UCSD-AML1 (cell line): ENCODE data around the gene GATD1.

Experiments used
- DNase-seq: peaks from one replicate; lab custom pipeline; 2025; ENCODE audit not compliant: unreplicated experiment; lab: John Stamatoyannopoulos, UW

Gene GATD1

GRCh38 chr11:813072-813455 is 35.8 kb upstream of the GATD1 start:
- no peak for DNase-seq

GRCh38 chr11:812390-812789 is 35.1 kb upstream of the GATD1 start:
- no peak for DNase-seq

DNA sequence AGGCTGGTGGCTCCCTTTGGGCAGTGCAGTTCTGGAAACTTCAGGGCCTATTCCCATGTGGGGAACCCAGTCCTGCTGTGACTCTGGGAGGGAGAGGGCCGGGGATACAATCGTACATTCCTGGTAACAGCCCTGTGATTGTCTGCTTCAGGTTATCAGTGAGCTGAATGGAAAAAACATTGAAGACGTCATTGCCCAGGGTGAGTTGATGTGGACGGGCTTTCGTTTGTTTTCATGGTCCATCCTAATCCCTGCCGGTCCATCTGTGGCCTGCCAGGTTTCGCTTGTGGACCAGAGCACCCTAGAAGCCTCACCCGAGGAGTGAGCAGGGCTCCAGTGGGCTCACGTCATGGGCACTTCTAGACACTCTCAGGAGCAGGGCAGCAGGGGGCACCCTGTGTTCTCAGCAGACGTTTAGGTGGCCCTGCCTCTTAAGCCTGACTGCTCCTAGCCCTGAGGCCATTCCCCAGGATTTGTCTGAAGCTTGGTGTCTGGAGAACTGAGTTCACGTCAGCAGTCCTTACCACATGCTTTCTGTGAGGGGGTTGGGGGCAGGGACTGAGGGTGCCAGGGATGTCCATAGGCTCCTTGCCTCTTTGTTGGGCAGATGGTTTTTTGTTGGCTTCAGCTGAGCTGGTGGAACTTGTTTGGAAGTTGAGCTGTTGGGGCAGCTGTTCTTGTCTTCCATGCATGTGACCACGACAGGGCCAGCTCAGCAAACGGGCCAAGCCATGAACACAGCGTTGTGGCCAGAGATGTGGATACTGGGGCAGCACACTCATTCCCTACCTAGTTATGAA is 34.4 kb upstream of the GATD1 start:
- peak; percentile 29 for DNase-seq

DNA sequence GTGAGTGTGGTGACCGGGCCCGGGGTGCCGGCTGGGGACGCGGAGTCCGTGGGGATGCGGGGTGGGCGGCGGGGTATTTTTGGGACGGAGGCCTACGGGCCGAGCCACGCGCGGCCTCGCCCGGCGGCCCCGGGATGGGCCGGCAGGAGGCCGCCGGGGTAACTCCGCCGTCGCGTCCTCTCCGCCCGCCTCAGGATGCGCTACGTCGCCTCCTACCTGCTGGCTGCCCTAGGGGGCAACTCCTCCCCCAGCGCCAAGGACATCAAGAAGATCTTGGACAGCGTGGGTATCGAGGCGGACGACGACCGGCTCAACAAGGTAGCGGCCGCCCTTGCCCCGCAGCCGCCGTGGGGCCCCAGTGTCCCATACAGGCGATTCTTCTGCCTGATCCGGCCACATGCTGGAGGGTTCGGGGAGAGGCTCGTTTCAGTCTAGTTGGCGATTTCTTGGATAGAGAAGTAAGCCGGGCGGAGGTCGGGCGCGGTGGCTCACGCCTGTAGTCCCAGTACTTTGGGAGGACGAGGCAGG is 32.8 kb upstream of the GATD1 start:
- DNase-seq = no peak

- peak; percentile 98 for DNase-seq
These were observed 32.2 kb upstream of the GATD1 start, which contains the start of gene RPLP2 for GRCh38 chr11:809287-810039. Gene RPLP2 (plus strand): TSS chr11:809967. CDS start chr11:810235, 268 bp downstream.

GRCh38 chr11:808427-809286 is 31.4 kb upstream of the GATD1 start:
- DNase-seq = no peak

DNA sequence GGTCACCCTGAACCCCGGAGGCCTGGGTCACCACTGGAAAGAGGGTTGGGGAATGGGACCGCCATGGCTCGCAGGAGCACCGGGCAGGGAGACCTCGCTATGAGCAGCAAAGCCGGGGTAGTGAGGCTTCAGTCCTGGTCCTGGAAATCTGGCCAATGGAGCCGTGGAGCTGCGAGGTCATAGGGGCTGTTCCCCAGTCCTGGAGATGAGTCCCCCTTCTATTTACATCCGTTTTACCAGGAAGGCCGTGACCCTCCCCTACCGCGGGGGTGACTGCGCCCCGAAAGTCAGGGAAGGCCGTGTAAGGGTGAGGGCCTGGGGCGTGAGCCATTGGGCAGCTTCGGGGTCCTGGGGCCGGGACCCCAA is 27.3 kb upstream of the GATD1 start:
- no peak for DNase-seq

DNA sequence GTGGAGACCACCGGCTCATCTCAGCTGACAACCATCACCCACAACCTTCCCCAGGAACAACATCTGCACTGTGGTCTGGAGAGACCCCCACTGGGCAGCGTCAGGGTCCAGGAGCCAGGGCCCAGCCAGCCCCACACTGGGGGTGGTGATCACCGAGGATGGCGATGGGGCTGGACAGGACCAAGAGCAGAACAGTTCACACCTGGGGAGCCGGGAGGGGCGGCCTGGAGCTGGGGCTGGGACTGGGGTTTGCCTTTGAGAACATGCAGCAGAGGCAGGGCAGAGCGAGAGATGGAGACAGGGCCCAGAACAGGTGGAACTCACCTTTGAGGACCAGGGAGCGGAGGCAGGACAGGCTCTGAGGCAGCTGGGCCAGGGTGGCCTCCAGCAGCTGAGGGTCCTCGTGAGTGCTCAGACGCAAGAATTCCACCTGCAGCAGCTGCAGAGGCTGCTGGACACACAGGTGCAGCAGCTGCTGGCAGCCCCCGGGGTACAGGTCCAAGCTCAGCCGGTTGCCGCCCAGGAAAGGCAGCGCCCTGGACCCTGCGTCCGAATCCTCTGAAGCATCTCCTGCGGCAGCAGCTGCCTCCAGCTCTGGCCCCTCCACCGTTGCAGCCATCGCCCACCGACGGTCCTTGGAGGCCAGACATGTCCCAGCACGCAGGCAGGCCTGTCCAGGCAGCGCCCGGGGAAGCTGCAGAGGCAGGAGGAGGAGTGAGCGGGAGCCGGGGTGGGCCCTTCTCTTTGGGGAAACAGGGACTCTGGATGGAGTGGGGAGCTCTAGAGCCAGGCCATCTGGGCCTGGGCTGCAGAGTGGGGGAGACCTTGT is 26.7 kb upstream of the GATD1 start:
- DNase-seq = no peak

DNA sequence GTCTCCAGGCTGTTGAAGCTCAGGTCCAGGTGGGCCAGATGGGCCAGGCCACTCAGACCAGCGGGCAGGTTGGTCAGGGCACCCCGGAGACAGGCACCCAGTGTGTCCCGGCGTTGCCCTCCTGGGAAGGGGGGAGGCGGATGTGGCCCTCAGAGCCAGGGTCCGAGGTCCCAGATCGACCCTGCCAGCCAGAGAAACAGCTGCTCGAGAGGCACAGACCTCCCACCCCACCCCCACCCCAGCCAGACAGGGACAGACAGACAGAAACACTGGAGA is 26.1 kb upstream of the GATD1 start:
- no peak for DNase-seq

- DNase-seq = no peak
These were observed 25.6 kb upstream of the GATD1 start for GRCh38 chr11:802693-803466.

- DNase-seq = no peak
These were observed 24.8 kb upstream of the GATD1 start for GRCh38 chr11:802018-802617.

DNA sequence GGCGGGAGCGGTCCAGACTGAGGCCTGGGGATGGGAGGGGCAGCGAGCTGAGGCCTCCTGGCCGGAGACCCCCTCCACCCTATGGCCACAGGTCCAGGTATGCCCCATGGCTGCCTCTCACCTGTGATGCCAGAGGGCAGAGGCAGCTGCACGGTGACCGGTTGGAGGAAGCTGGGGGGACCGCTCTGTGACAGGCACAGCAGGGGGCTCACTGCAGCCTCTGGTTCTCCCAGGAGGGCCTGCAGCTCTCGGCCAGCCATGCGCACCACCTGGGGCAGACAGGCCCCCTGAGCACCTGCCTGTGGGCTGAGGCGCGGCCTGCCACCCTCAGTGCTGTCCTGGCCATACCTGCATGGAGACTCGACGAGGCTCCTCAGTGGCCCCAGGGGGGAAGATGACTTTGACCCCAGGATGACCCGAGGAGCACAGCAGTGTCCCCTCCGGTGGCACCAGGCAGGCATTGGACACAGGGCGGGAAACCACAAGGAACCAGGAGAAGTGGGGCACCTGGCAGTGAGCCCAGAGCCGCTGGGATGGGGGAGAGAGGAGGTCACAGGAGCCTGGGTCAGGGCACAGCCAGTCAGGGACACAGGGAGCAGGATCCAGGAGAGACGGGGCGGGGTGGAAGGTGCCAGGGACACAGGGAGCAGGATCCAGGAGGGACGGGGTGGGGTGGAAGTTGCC is 24.0 kb upstream of the GATD1 start:
- DNase-seq = no peak

DNA sequence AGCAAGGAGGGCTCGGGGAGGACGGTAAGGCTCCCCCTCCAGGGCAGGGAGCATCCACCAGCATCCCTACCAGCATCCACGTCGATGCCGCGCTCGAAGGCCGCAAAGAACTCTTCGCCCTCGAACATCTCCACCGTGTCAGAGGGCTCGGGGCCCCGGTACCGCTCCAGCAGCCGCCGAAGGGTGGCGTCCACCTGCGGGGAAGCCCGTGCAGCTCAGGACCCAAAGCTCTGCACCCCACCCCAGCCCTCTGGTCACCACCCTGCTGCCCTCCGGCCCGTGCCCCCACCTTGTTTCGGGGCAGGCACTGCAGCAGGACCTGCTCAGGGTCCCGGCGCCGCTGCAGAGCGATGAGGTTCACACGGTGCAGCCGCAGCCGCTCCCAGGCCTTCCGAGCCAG is 23.2 kb upstream of the GATD1 start:
- DNase-seq = no peak

- no peak for DNase-seq
These were observed 22.5 kb upstream of the GATD1 start for GRCh38 chr11:799641-800316.

GRCh38 chr11:798093-798713 is 20.9 kb upstream of the GATD1 start, which contains the start of gene SLC25A22:
Gene SLC25A22 (minus strand): TSS chr11:798281. CDS start chr11:795006, 3,275 bp downstream.
- DNase-seq = peak; percentile 83

GRCh38 chr11:797296-798092 is 20.2 kb upstream of the GATD1 start:
- peak; percentile 77 for DNase-seq
